Nephron progenitor cell (in vitro differentiated cells): ENCODE data around the gene LRRC1.

Experiments
- DNase-seq: peaks from one replicate; pipeline ENCODE4 v3.0.0; 2021
- H3K27ac Mint-ChIP-seq: 2 replicates; pipeline ENCODE4 v1.8.0; 2021; ENCODE audit warnings: mild to moderate bottlenecking, moderate library complexity, mixed read lengths
- H3K27me3 Mint-ChIP-seq: 2 replicates; pipeline ENCODE4 v1.8.0; 2021; ENCODE audit warnings: mild to moderate bottlenecking, low read depth, mixed read lengths; ENCODE audit not compliant: poor library complexity
- H3K36me3 Mint-ChIP-seq: 2 replicates; pipeline ENCODE4 v1.8.0; 2021; ENCODE audit warnings: low read depth, mixed read lengths
- H3K4me1 Mint-ChIP-seq: 2 replicates; pipeline ENCODE4 v1.8.0; 2021; ENCODE audit warnings: mixed read lengths
- H3K4me3 Mint-ChIP-seq: 2 replicates; pipeline ENCODE4 v1.8.0; 2021; ENCODE audit warnings: mild to moderate bottlenecking, moderate library complexity, mixed read lengths
- H3K9me3 Mint-ChIP-seq: 2 replicates; pipeline ENCODE4 v1.8.0; 2021; ENCODE audit warnings: mild to moderate bottlenecking, moderate library complexity, mixed read lengths
- CTCF ChIP-seq: fragments of 200-600 bp; sonication (generic); IDR thresholded peaks from 2 replicates; pipeline ENCODE4 v1.5.0; 2021; ENCODE audit warnings: antibody characterized with exemption

LRRC1 gene

GRCh38 chr6:53962646-53963045 is 167.8 kb downstream of the LRRC1 start:
- TF ChIP-seq CTCF: no peak
- Mint-ChIP-seq H3K4me3 (no peak overlapping the region), H3K36me3 (no peaks in the 10 kb centered on the region), H3K27ac (no peak overlapping the region), H3K9me3 (no peaks in the 10 kb centered on the region), H3K4me1 (peaks cover 10% of the 10 kb centered on the region), H3K27me3 (no peaks in the 10 kb centered on the region)
- no peak for DNase-seq

GRCh38 chr6:53967415-53967814 is 172.6 kb downstream of the LRRC1 start:
- no peak overlapping the region for H3K4me3 Mint-ChIP-seq
- H3K27me3 Mint-ChIP-seq: peaks cover 2% of the 10 kb centered on the region
- no peak for TF ChIP-seq CTCF

More at GRCh38 chr6:53967415-53967814, 172.6 kb downstream of the LRRC1 start:
- no peaks in the 10 kb centered on the region for H3K9me3 Mint-ChIP-seq
- no peak for DNase-seq
- H3K27ac Mint-ChIP-seq: no peak overlapping the region
- H3K36me3 Mint-ChIP-seq: no peaks in the 10 kb centered on the region
- peaks cover 4% of the 10 kb centered on the region for H3K4me1 Mint-ChIP-seq
